Thyroid gland (tissue), 4 donors: ENCODE results near the gene MEST.
"Not testable (repeated sequence)": the region's sequence is repeated elsewhere in the genome, so short reads cannot be mapped to it uniquely, and the experiment has no call there.

Source experiments
- POLR2A ChIP-seq, 2 donors: fragments of 450-650 bp; IDR thresholded peaks; one replicate each; pipeline ENCODE4 v1.6.1; 2017; ENCODE audit warnings: antibody characterized with exemption in 2 of 2, mild to moderate bottlenecking in 2 of 2, moderate library complexity in 1 of 2
- TF ChIP-seq, protein P1 (sequence below), 6 experiments: fragments of 200-600 bp in 3 of 6; fragments of 450-650 bp in 3 of 6; sonication (generic) in 3 of 6; IDR thresholded peaks; one replicate each; pipeline ENCODE4 v1.5.1; 2016 to 2019; ENCODE audit warnings: antibody characterized with exemption in 6 of 6, mild to moderate bottlenecking in 2 of 6, inconsistent platforms in 1 of 6, moderate library complexity in 1 of 6

DNA sequence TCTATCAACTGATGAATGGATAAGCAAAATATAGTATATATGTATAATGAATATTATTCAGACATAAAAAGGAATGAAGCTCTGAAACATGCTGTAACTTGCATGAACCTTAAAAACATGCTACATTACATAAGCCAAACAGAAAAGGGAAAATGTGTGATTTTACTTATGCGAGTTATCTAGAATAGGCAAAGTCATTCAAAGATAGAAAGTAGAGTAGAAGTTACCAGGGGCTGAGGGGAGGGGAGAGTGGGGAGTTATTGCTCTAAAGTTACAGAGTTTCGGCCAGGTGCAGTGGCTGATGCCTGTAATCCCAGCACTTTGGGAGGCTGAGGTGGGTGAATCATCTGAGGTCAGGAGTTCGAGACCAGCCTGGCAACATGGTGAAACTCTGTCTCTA, 40.5 kb upstream of the MEST start:
- not testable (repeated sequence) for TF ChIP-seq POLR2A (IDR thresholded peaks at IDR 0.05)
- TF ChIP-seq, protein P1, sequence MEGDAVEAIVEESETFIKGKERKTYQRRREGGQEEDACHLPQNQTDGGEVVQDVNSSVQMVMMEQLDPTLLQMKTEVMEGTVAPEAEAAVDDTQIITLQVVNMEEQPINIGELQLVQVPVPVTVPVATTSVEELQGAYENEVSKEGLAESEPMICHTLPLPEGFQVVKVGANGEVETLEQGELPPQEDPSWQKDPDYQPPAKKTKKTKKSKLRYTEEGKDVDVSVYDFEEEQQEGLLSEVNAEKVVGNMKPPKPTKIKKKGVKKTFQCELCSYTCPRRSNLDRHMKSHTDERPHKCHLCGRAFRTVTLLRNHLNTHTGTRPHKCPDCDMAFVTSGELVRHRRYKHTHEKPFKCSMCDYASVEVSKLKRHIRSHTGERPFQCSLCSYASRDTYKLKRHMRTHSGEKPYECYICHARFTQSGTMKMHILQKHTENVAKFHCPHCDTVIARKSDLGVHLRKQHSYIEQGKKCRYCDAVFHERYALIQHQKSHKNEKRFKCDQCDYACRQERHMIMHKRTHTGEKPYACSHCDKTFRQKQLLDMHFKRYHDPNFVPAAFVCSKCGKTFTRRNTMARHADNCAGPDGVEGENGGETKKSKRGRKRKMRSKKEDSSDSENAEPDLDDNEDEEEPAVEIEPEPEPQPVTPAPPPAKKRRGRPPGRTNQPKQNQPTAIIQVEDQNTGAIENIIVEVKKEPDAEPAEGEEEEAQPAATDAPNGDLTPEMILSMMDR (IDR thresholded peaks at IDR 0.05) = not testable (repeated sequence)
